PFSK-1 (cell line): ENCODE data around the gene ZNF804B.

ENCODE experiments used
- FOXP2 ChIP-seq: optimal IDR thresholded peaks from 2 replicates; pipeline ENCODE3; 2011; ENCODE audit warnings: borderline replicate concordance, control low read depth, inconsistent platforms; ENCODE audit not compliant: insufficient read depth; ENCODE audit errors: extremely low read length, extremely low read depth
- POLR2AphosphoS5 ChIP-seq: IDR thresholded peaks from 2 replicates; pipeline ENCODE4 v1.6.1; 2012; ENCODE audit warnings: low read depth, mild to moderate bottlenecking, control low read depth, low read length, moderate library complexity
- SIN3A ChIP-seq: IDR thresholded peaks from 2 replicates; pipeline ENCODE4 v1.6.1; 2012; ENCODE audit warnings: mild to moderate bottlenecking, low read length, moderate library complexity, borderline replicate concordance; ENCODE audit not compliant: insufficient read depth
- TAF1 ChIP-seq: IDR thresholded peaks from 2 replicates; pipeline ENCODE4 v1.6.1; 2012; ENCODE audit warnings: low read length, control low read depth, borderline replicate concordance; ENCODE audit not compliant: insufficient read depth
- TF ChIP-seq, protein P1 (sequence below), 2 experiments: IDR thresholded peaks; 2 replicates each; pipeline versions ENCODE4 v1.6.1 to v1.8.0; 2011 to 2012; ENCODE audit warnings: low read depth in 2 of 2, low read length in 2 of 2, control low read depth in 1 of 2, inconsistent platforms in 1 of 2, mild to moderate bottlenecking in 1 of 2, moderate library complexity in 1 of 2; ENCODE audit not compliant: insufficient read depth in 1 of 2

The ZNF804B gene

DNA sequence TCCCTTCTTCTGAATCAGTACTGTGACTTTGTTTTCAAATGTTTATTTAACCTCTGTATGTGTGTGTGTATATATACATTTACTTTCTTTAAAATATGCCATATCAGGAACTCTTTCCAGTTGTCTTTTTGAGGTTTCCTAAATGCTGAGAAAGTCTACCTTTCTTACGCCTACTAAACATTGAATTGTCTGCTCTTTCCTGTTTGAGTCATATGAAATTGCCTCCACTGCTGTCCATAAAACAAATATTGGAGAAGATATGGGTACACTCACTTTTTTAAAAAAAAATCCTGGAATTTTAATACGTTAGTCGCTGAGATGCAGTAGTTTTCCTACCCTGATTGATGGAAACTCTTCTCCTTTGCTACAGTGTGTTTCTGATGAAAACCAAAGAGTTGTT, 334.8 kb downstream of the ZNF804B start:
- TF ChIP-seq TAF1, result no peak
- TF ChIP-seq, protein P1, sequence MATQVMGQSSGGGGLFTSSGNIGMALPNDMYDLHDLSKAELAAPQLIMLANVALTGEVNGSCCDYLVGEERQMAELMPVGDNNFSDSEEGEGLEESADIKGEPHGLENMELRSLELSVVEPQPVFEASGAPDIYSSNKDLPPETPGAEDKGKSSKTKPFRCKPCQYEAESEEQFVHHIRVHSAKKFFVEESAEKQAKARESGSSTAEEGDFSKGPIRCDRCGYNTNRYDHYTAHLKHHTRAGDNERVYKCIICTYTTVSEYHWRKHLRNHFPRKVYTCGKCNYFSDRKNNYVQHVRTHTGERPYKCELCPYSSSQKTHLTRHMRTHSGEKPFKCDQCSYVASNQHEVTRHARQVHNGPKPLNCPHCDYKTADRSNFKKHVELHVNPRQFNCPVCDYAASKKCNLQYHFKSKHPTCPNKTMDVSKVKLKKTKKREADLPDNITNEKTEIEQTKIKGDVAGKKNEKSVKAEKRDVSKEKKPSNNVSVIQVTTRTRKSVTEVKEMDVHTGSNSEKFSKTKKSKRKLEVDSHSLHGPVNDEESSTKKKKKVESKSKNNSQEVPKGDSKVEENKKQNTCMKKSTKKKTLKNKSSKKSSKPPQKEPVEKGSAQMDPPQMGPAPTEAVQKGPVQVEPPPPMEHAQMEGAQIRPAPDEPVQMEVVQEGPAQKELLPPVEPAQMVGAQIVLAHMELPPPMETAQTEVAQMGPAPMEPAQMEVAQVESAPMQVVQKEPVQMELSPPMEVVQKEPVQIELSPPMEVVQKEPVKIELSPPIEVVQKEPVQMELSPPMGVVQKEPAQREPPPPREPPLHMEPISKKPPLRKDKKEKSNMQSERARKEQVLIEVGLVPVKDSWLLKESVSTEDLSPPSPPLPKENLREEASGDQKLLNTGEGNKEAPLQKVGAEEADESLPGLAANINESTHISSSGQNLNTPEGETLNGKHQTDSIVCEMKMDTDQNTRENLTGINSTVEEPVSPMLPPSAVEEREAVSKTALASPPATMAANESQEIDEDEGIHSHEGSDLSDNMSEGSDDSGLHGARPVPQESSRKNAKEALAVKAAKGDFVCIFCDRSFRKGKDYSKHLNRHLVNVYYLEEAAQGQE (IDR thresholded peaks at IDR 0.05; ENCODE audit: insufficient read depth in 1 of 2, low read depth in 2 of 2, low read length in 2 of 2), result no peak
- no peak for TF ChIP-seq FOXP2
- no peak for TF ChIP-seq POLR2AphosphoS5
- TF ChIP-seq SIN3A, result no peak

DNA sequence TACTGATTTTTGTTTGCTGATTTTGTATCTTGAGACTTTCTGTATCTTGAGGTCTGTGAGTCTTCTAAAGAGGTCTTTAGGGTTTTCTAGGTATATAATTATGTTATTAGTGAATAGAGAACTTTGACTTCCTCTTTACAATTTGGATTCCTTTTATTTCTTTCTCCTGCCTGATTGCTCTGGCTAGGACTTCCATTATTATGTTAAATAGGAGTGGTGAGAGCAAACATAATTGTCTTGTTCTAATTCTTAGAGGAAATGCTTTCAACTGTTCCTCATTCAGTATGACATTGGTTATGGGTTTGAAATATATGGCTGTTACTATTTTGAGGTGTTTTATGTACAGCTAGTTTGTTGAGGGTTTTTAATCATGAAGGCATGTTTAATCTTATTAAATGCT, 344.1 kb downstream of the ZNF804B start:
- no peak for TF ChIP-seq SIN3A
- TF ChIP-seq POLR2AphosphoS5, result no peak
- no peak for TF ChIP-seq TAF1
- TF ChIP-seq FOXP2, result no peak
- TF ChIP-seq, protein P1 (IDR thresholded peaks at IDR 0.05; ENCODE audit: insufficient read depth in 1 of 2, low read depth in 2 of 2, low read length in 2 of 2), result no peak

DNA sequence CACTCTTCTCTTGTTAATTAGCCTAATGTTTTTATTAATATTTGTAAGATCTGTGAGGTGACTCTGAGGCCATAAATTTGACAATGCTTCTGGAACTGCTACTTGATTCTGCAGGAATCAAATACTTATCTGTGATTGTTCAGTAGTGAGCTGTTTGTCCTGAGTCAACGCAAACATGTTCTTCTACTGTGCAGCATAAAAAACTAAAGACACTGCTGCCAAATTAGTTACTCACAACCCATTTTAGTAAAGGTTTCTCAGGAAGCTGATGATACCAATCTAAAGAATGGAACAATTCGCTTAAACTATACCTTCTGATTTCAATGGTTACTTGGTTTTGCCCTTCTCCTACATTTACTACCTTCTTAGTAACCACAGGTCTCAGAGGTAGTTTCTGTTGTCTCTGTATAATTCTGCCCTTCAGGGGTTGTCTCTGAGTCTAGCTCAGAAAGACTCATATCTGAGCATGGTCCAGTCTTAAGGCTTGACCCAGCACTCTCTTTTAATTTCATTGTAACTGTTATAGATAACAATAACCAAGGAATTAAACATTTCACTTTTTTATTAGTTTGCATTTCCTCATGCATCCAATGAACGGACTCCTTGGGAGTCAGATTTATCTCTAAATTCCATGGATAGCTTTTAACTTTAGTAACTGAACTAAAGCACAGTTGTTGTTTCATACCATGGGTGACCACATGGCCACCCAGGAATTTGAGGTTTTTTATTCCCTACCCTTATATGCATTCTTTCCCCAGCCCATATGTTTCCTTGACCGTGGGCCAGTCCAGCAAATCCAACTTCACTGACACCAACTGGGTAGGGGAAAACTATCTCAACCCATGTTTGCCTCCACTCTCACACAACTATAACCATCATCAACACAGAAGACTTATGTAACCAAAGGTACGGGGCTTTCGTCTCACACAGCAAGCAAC, 345.5 kb downstream of the ZNF804B start:
- TF ChIP-seq, protein P1 (IDR thresholded peaks at IDR 0.05; ENCODE audit: insufficient read depth in 1 of 2, low read depth in 2 of 2, low read length in 2 of 2), result no peak
- TF ChIP-seq FOXP2 (no peak), POLR2AphosphoS5 (no peak), TAF1 (no peak), SIN3A (no peak)

DNA sequence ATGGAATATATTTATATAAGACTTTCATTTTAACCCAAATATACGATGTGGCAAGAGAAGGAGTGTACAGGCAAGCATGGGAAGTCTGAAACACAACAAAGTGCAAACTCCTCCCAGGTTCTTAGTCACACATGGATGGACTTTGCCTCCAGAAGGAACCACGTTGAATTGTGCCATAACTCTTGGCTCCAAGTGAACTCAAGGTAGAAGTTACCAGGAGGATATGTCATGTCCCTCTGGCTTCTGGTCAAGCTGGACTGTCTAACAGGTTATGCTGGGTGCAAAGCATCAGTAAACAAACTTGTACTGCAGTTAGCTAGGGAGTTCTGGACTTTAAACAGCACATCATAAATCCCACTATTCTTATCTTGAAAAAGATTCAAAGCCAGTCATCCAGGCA, 364.4 kb downstream of the ZNF804B start:
- TF ChIP-seq, protein P1 (IDR thresholded peaks at IDR 0.05; ENCODE audit: insufficient read depth in 1 of 2, low read depth in 2 of 2, low read length in 2 of 2), result no peak
- TF ChIP-seq POLR2AphosphoS5 (no peak), FOXP2 (no peak), SIN3A (no peak), TAF1 (no peak)

DNA sequence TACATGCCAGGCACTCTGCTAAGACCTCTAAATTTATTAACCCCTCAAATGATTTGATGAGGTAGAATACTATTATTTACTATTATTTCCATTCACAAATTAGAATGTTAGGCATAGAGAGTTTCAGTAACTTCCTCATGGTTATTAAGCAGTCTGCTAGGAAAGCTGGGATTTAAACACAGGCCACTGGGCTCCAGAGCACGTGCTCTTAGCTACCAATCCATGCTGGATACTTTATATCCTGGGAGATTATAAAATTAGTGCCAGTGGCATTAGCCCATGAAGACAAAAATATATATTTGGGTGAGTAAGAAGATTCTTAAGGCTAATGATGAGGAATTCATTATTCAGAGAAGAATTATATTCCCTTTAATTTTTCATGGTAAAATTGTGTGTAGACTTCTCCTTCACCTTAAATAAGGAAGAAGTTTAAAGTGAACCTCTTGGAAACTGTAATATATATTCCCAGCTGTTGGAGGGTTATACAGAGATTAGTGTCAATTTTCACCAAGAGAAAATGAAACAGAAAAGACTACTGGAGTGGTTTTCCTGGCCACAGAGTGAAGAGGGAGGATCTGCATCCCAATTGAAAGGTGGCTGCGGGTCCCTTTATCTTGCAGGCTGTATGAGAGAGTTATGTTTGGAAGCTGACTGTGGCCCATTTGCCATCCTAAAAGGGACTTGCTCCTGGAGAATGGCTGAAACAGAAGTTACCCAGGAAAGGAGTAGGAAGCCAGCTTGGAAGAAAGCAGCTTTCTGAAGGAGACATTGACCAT, 370.3 kb downstream of the ZNF804B start:
- TF ChIP-seq, protein P1 (IDR thresholded peaks at IDR 0.05; ENCODE audit: insufficient read depth in 1 of 2, low read depth in 2 of 2, low read length in 2 of 2), result no peak
- TF ChIP-seq TAF1 (no peak), FOXP2 (no peak), POLR2AphosphoS5 (no peak), SIN3A (no peak)
